ENCODE results near the gene EPHB1. TPM values are rescaled to one million over a fixed set of nuclear protein-coding genes. Genes with fewer than 3 reads are reported as not detected.

Gene EPHB1
- total RNA-seq, 8 experiments from 2014 or later = 0.31 to 21.1 (median 13.7) TPM; not detected in 1

GRCh38 chr3:135141672-135142071, 346.6 kb downstream of the EPHB1 start:
- peak in 1 of 8 experiments; percentile 34 for ATAC-seq (replicated peaks in 6 of 8)
- in situ Hi-C loops (cut with MboI; ENCODE audit: low pct_unique_long_range_greater_than_20kb in 2 of 9, low sequenced_read_pairs in 9 of 9, unreplicated experiment in 9 of 9) = no loop called here
- peak overlapping the region; percentile 59 to 61 for H3K27ac ChIP-seq

GRCh38 chr3:135142530-135142929, 347.5 kb downstream of the EPHB1 start:
- H3K4me1 ChIP-seq (replicated peaks in 1 of 2) = peaks cover 16 to 22% of the 10 kb centered on the region in 2 donors
- 31 to 100% (median 78%) methylated on average over 1 to 5 of the region's 5 CpGs; no CpG with 5 or more reads in 2 of the 10 experiments for WGBS, 10 experiments
- no peak overlapping the region for H3K4me3 ChIP-seq
- H3K27ac ChIP-seq = no peak overlapping the region
- in situ Hi-C loops (cut with MboI; ENCODE audit: low pct_unique_long_range_greater_than_20kb in 2 of 9, low sequenced_read_pairs in 9 of 9, unreplicated experiment in 9 of 9) = no loop called here
- no peak for ATAC-seq (replicated peaks in 6 of 8)

More at GRCh38 chr3:135141672-135142071, 346.6 kb downstream of the EPHB1 start:
- peaks cover 16 to 24% of the 10 kb centered on the region in 2 donors for H3K4me1 ChIP-seq (replicated peaks in 1 of 2)
- WGBS, 10 experiments = 17 to 100% (median 54%) methylated on average over 1 to 2 of the region's 2 CpGs; no CpG with 5 or more reads in 6 of the 10 experiments
- H3K4me3 ChIP-seq = no peak overlapping the region

DNA sequence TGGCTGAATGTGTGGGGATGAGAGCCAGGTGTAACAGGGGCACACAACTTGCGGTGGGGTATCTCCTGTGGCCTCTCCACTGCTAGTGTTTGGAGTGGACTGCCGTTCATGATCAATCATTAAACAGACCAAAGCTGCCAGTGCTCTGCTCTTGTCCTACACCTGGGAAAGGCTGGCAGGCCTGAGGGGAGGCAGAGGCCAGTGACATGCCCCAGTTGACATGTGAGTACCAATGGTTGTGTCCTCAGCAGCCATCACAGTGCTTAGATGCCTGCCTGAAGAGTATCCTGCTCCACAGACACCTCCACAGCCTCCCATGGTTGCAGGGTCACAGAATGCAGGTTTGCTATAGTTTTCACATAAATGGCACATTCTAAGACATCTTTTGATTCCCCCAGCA, 348.4 kb downstream of the EPHB1 start:
- no peak overlapping the region for H3K27ac ChIP-seq
- H3K4me3 ChIP-seq = no peak overlapping the region
- peaks cover 20 to 25% of the 10 kb centered on the region in 2 donors for H3K4me1 ChIP-seq (replicated peaks in 1 of 2)
- 40 to 100% (median 97%) methylated on average over 1 to 2 of the region's 2 CpGs; no CpG with 5 or more reads in 6 of the 10 experiments for WGBS, 10 experiments
- in situ Hi-C loops (cut with MboI; ENCODE audit: low pct_unique_long_range_greater_than_20kb in 2 of 9, low sequenced_read_pairs in 9 of 9, unreplicated experiment in 9 of 9) = no loop called here
- no peak for ATAC-seq (replicated peaks in 6 of 8)

- 0 to 100% (median 100%) methylated on average over 1 to 2 of the region's 3 CpGs; no CpG with 5 or more reads in 1 of the 10 experiments for WGBS, 10 experiments
These were observed 350.5 kb downstream of the EPHB1 start for GRCh38 chr3:135145581-135145980.

GRCh38 chr3:135147657-135148056, 352.6 kb downstream of the EPHB1 start:
- no peak for ATAC-seq (replicated peaks in 6 of 8)
- in situ Hi-C loops (cut with MboI; ENCODE audit: low pct_unique_long_range_greater_than_20kb in 2 of 9, low sequenced_read_pairs in 9 of 9, unreplicated experiment in 9 of 9) = no loop called here
- no peak overlapping the region for H3K27ac ChIP-seq
- 17 to 88% (median 68%) methylated on average over 1 to 3 of the region's 3 CpGs; no CpG with 5 or more reads in 2 of the 10 experiments for WGBS, 10 experiments
- peaks cover 32 to 35% of the 10 kb centered on the region in 2 donors for H3K4me1 ChIP-seq (replicated peaks in 1 of 2)
- no peak overlapping the region for H3K4me3 ChIP-seq

More at GRCh38 chr3:135145581-135145980, 350.5 kb downstream of the EPHB1 start:
- H3K27ac ChIP-seq = no peak overlapping the region
- ATAC-seq (replicated peaks in 6 of 8) = peak in 2 of 8 experiments; percentile 43 to 52
- no peak overlapping the region for H3K4me3 ChIP-seq
- peaks cover 39 to 44% of the 10 kb centered on the region in 2 donors for H3K4me1 ChIP-seq (replicated peaks in 1 of 2)
- in situ Hi-C loops (cut with MboI; ENCODE audit: low pct_unique_long_range_greater_than_20kb in 2 of 9, low sequenced_read_pairs in 9 of 9, unreplicated experiment in 9 of 9) = no loop called here

- in situ Hi-C loops (cut with MboI; ENCODE audit: low pct_unique_long_range_greater_than_20kb in 2 of 9, low sequenced_read_pairs in 9 of 9, unreplicated experiment in 9 of 9) = no loop called here
- no peak overlapping the region for H3K27ac ChIP-seq
- WGBS, 10 experiments = 0 to 57% (median 10%) methylated on average over 1 to 4 of the region's 4 CpGs; no CpG with 5 or more reads in 1 of the 10 experiments
- peak in 4 of 8 experiments; percentile 23 to 39 (median 32) for ATAC-seq (replicated peaks in 6 of 8)
- H3K4me1 ChIP-seq (replicated peaks in 1 of 2) = peaks cover 35 to 36% of the 10 kb centered on the region in 2 donors
- no peak overlapping the region for H3K4me3 ChIP-seq
These were observed 353.4 kb downstream of the EPHB1 start for GRCh38 chr3:135148398-135149020.

- peaks cover 33 to 36% of the 10 kb centered on the region in 2 donors for H3K4me1 ChIP-seq (replicated peaks in 1 of 2)
- in situ Hi-C loops (cut with MboI; ENCODE audit: low pct_unique_long_range_greater_than_20kb in 2 of 9, low sequenced_read_pairs in 9 of 9, unreplicated experiment in 9 of 9) = no loop called here
- peak overlapping the region; percentile 21 to 27 for H3K27ac ChIP-seq
- H3K4me3 ChIP-seq = no peak overlapping the region
- WGBS, 10 experiments = 45 to 100% (median 69%) methylated on average over 1 to 11 of the region's 12 CpGs
- peak in 4 of 8 experiments; percentile 36 to 87 (median 82) for ATAC-seq (replicated peaks in 6 of 8)
These were observed 354.9 kb downstream of the EPHB1 start for GRCh38 chr3:135149707-135150681.

GRCh38 chr3:135154186-135154585, 359.1 kb downstream of the EPHB1 start:
- in situ Hi-C loops (cut with MboI; ENCODE audit: low pct_unique_long_range_greater_than_20kb in 2 of 9, low sequenced_read_pairs in 9 of 9, unreplicated experiment in 9 of 9) = no loop called here
- 83 to 100% (median 100%) methylated on average over 1 to 2 of the region's 2 CpGs; no CpG with 5 or more reads in 5 of the 10 experiments for WGBS, 10 experiments
- H3K4me1 ChIP-seq (replicated peaks in 1 of 2) = peaks cover 33 to 36% of the 10 kb centered on the region in 2 donors
- ATAC-seq (replicated peaks in 6 of 8) = no peak
- H3K27ac ChIP-seq = no peak overlapping the region
- no peak overlapping the region for H3K4me3 ChIP-seq

GRCh38 chr3:135155228-135155627, 360.2 kb downstream of the EPHB1 start:
- H3K27ac ChIP-seq = no peak overlapping the region
- no peak overlapping the region for H3K4me3 ChIP-seq
- H3K4me1 ChIP-seq (replicated peaks in 1 of 2) = peaks cover 33 to 35% of the 10 kb centered on the region in 2 donors
- in situ Hi-C loops (cut with MboI; ENCODE audit: low pct_unique_long_range_greater_than_20kb in 2 of 9, low sequenced_read_pairs in 9 of 9, unreplicated experiment in 9 of 9) = no loop called here
- ATAC-seq (replicated peaks in 6 of 8) = no peak
- 32 to 100% (median 94%) methylated on average over 1 to 4 of the region's 4 CpGs; no CpG with 5 or more reads in 3 of the 10 experiments for WGBS, 10 experiments

GRCh38 chr3:135155791-135156190, 360.7 kb downstream of the EPHB1 start:
- no peak overlapping the region for H3K27ac ChIP-seq
- in situ Hi-C loops (cut with MboI; ENCODE audit: low pct_unique_long_range_greater_than_20kb in 2 of 9, low sequenced_read_pairs in 9 of 9, unreplicated experiment in 9 of 9) = no loop called here
- no peak overlapping the region for H3K4me3 ChIP-seq
- H3K4me1 ChIP-seq (replicated peaks in 1 of 2) = peaks cover 29 to 31% of the 10 kb centered on the region in 2 donors
- whole genome bisulfite sequencing, 10 experiments = 40 to 100% (median 83%) methylated on average over 1 to 5 of the region's 5 CpGs; no CpG with 5 or more reads in 1 of the 10 experiments
- ATAC-seq (replicated peaks in 6 of 8) = no peak

- ATAC-seq (replicated peaks in 6 of 8) = no peak
- Histone ChIP-seq H3K4me1 (replicated peaks in 1 of 2) (peaks cover 33 to 37% of the 10 kb centered on the region in 2 donors), H3K4me3 (no peak overlapping the region), H3K27ac (no peak overlapping the region)
- WGBS, 10 experiments = 42 to 100% (median 65%) methylated on average over 2 to 6 of the region's 6 CpGs; no CpG with 5 or more reads in 3 of the 10 experiments
- in situ Hi-C loops (cut with MboI; ENCODE audit: low pct_unique_long_range_greater_than_20kb in 2 of 9, low sequenced_read_pairs in 9 of 9, unreplicated experiment in 9 of 9) = no loop called here
These were observed 362.1 kb downstream of the EPHB1 start for GRCh38 chr3:135157045-135157740.

DNA sequence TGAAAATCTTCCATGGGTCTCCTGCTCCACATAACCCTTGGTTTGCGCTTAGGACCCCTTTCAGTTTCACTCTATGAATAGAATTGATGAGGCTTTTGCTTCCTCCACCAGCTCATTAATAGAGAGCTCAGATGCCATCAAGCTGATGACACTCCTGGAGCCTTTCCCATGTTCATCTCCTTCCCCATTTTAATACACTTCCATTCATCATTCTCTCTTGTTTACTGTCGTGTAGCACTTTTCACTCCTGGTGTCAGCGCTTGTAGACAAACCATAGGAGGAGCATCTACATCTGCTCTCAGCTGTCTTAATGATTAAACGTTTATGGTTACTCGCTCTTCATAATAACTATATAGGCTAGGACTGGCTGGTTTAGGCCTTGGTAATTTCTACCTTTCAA, 363.5 kb downstream of the EPHB1 start:
- no peak overlapping the region for H3K4me3 ChIP-seq
- 40 to 96% (median 87%) methylated on average over 2 to 5 of the region's 5 CpGs; no CpG with 5 or more reads in 1 of the 10 experiments for WGBS, 10 experiments
- in situ Hi-C loops (cut with MboI; ENCODE audit: low pct_unique_long_range_greater_than_20kb in 2 of 9, low sequenced_read_pairs in 9 of 9, unreplicated experiment in 9 of 9) = no loop called here
- peaks cover 31 to 33% of the 10 kb centered on the region in 2 donors for H3K4me1 ChIP-seq (replicated peaks in 1 of 2)
- no peak overlapping the region for H3K27ac ChIP-seq
- peak in 3 of 8 experiments; percentile 48 to 68 (median 66) for ATAC-seq (replicated peaks in 6 of 8)

Data from motor neuron (in vitro differentiated cells).